A673 (cell line): ENCODE data around the gene EVA1A. TPM values are rescaled to one million over a fixed set of nuclear protein-coding genes. Genes with fewer than 3 reads are reported as not detected.

ENCODE experiments used
- BruUV-seq: library from RNA; stranded (reverse); fragments of 400-500 nt; replicated peaks from 2 replicates; lab custom pipeline; 2021; lab: Mats Ljungman, UMichigan
- CTCF ChIA-PET: fragments of 300-600 bp; sonication (Branson Sonifier 250); formaldehyde crosslinking; loops from one replicate; lab custom pipeline; 2022; ENCODE audit warnings: antibody characterized with exemption; lab: Charles Lee
- POLR2A ChIA-PET: fragments of 300-600 bp; sonication (Branson Sonifier 250); formaldehyde crosslinking; loops from one replicate; lab custom pipeline; 2022; ENCODE audit warnings: antibody characterized with exemption; ENCODE audit not compliant: low non-redundant PET; lab: Charles Lee
- DNase-seq: peaks from one replicate; pipeline ENCODE4 v3.0.0-alpha.2; 2015; ENCODE audit warnings: low spot score
- H3K27ac ChIP-seq: fragments of 200-600 bp; sonication (generic); 2 replicates; pipeline ENCODE4 v1.5.1; 2016; ENCODE audit warnings: mixed run types, low read depth, mild to moderate bottlenecking, mixed read lengths, antibody characterized with exemption, low read length; ENCODE audit not compliant: poor library complexity, severe bottlenecking
- H3K27me3 ChIP-seq: fragments of 200-600 bp; sonication (generic); replicated peaks from 2 replicates; pipeline ENCODE4 v1.6.1; 2017; ENCODE audit warnings: mixed run types, low read depth, mild to moderate bottlenecking, mixed read lengths, antibody characterized with exemption, low read length; ENCODE audit not compliant: insufficient read depth, poor library complexity
- H3K36me3 ChIP-seq: fragments of 200-600 bp; sonication (generic); 2 replicates; pipeline ENCODE4 v1.6.1; 2016; ENCODE audit warnings: mixed run types, mild to moderate bottlenecking, mixed read lengths, antibody characterized with exemption, low read length; ENCODE audit not compliant: insufficient read depth, poor library complexity, severe bottlenecking
- H3K4me1 ChIP-seq: fragments of 200-600 bp; sonication (generic); 2 replicates; pipeline ENCODE4 v1.6.1; 2017; ENCODE audit warnings: mixed run types, mild to moderate bottlenecking, mixed read lengths, antibody characterized with exemption, low read length; ENCODE audit not compliant: insufficient read depth, poor library complexity, severe bottlenecking
- H3K4me3 ChIP-seq: fragments of 200-600 bp; sonication (generic); 2 replicates; pipeline ENCODE4 v1.5.1; 2016; ENCODE audit warnings: low read depth, mixed run types, mild to moderate bottlenecking, mixed read lengths, low read length; ENCODE audit not compliant: poor library complexity, severe bottlenecking
- H3K9me3 ChIP-seq: fragments of 200-600 bp; sonication (generic); 2 replicates; pipeline ENCODE4 v1.6.1; 2016; ENCODE audit warnings: mixed run types, low read depth, mild to moderate bottlenecking, mixed read lengths, antibody characterized with exemption, low read length; ENCODE audit not compliant: poor library complexity, severe bottlenecking
- EZH2 ChIP-seq: fragments of 200-600 bp; sonication (generic); IDR thresholded peaks from 2 replicates; pipeline ENCODE4 v1.6.1; 2017; ENCODE audit warnings: borderline replicate concordance, low read depth, mild to moderate bottlenecking, mixed read lengths, antibody characterized with exemption, low read length; ENCODE audit not compliant: poor library complexity, severe bottlenecking
- intact Hi-C: fragments of 100-400 bp; cut with micrococcal nuclease; formaldehyde crosslinking; loops from one replicate; pipeline ENCODE4 v1.10.0; 2022; ENCODE audit not compliant: unreplicated experiment
- total RNA-seq: library from RNA; stranded (reverse); gene quantifications from 2 replicates; pipeline ENCODE4 v1.2.3, GENCODE V29; 2021
- TF ChIP-seq, protein P1 (sequence below): fragments of 300-800, 200-600 bp; sonication (generic); conservative IDR thresholded peaks from 2 replicates; pipeline ENCODE4 v1.5.1; 2017; ENCODE audit warnings: low read depth, mild to moderate bottlenecking, antibody characterized with exemption, low read length, moderate library complexity, mixed read lengths

The EVA1A gene
- total RNA-seq, 1 experiment from 2014 or later: 4.3 TPM

DNA sequence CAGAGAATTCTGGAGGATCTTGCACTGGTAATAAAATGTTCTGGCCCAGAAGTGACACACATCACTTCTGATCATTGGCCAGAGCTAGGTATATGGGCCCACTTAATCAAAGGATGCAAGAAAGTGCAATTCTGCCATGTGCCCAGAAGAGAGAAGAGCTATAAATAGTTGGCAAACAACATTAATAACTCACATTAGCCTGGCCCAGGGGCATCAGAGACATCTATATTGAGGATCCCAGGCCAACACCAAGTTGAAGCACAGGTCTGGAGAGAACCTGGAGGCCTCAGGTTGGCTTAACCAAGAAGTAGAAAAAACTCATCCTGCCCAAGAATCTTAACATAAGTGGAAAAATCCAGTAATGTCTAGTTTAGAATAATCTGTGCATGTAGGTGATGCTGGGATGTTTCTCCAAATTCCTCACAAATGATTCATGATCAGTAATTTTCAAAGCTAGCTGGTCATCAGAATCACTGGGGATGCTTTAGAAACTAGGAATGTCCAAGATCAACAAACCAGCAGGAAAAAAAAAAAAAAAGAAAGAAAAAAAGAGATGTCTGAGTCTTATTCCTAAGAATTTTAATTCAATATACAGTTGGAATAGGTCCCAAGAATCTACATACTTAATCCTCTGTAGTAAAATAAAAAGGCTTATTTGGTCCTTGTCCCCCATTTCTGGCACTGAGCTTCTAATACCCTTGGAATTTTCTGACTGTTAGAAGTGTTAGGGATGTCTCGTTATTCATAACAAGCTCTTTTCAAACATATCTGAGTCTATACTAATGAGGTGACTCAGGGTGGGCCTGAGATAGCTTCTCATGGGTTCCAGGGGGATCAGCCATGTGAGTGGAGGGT, 35.0 kb upstream of the EVA1A start:
- Histone ChIP-seq H3K36me3 (no peaks in the 10 kb centered on the region), H3K27ac (no peak overlapping the region), H3K27me3 (no peaks in the 10 kb centered on the region), H3K4me3 (no peak overlapping the region), H3K9me3 (no peaks in the 10 kb centered on the region), H3K4me1 (peaks cover 32% of the 10 kb centered on the region)
- peak; percentile 48 for DNase-seq
- no peak for TF ChIP-seq EZH2
- TF ChIP-seq, protein P1, sequence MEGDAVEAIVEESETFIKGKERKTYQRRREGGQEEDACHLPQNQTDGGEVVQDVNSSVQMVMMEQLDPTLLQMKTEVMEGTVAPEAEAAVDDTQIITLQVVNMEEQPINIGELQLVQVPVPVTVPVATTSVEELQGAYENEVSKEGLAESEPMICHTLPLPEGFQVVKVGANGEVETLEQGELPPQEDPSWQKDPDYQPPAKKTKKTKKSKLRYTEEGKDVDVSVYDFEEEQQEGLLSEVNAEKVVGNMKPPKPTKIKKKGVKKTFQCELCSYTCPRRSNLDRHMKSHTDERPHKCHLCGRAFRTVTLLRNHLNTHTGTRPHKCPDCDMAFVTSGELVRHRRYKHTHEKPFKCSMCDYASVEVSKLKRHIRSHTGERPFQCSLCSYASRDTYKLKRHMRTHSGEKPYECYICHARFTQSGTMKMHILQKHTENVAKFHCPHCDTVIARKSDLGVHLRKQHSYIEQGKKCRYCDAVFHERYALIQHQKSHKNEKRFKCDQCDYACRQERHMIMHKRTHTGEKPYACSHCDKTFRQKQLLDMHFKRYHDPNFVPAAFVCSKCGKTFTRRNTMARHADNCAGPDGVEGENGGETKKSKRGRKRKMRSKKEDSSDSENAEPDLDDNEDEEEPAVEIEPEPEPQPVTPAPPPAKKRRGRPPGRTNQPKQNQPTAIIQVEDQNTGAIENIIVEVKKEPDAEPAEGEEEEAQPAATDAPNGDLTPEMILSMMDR: no peak
- intact Hi-C loops: no loop called here
- ChIA-PET POLR2A (interaction anchor here (0.6 kb wide), 1 partner anchor 29 kb away, joined by 3 read pairs; no protein-coding TSS in a partner anchor), CTCF (interaction anchor here (0.7 kb wide), 1 partner anchor 273 kb away, joined by 7 read pairs; no protein-coding TSS in a partner anchor)
- no TSS peak for BruUV-seq

DNA sequence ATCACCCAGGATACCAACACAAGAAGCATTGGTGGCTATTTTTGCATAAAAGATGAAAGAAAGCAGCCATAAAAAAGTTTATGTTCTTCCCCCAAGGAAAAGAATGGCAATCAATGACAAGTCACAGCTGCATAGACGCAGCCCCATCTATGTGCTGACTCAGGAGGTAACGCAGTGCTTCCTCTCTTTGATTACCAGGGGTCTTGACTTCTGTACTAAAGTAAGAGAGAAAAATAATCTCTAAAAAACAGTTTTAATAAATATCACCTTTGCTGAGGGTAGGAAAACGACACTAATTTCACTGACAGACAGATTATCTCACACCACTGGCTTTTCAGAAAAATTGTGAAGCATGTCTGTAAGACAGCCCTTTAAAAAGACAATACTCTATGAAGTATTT, 33.9 kb upstream of the EVA1A start:
- Histone ChIP-seq H3K27me3 (no peaks in the 10 kb centered on the region), H3K4me1 (peaks cover 36% of the 10 kb centered on the region), H3K36me3 (no peaks in the 10 kb centered on the region), H3K4me3 (no peak overlapping the region), H3K27ac (no peak overlapping the region), H3K9me3 (no peaks in the 10 kb centered on the region)
- intact Hi-C loops: no loop called here
- CTCF ChIA-PET: no interaction called here
- POLR2A ChIA-PET: no interaction called here
- TF ChIP-seq EZH2: no peak
- TF ChIP-seq, protein P1: no peak
- no TSS peak for BruUV-seq
- DNase-seq: no peak

DNA sequence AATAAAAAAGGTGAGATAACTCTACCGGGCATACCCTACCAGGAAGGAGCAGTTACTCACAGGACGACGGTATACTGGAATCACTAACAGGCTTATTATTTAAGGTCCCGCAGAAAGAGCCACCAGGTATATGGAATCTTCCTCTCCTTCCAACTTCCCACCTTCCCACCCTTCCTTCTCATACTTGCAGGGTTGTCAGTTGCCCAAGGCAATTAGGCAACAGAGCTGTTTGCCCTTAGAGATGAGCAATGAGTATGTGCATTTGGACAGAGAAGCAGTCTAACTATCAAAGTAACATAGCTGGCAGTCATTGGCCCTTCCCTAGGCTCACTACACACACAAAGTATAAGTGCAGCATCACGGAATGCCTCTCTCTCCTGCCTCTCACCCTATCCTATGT, 32.1 kb upstream of the EVA1A start:
- Histone ChIP-seq H3K27ac (no peak overlapping the region), H3K4me3 (no peak overlapping the region), H3K36me3 (no peaks in the 10 kb centered on the region), H3K4me1 (peaks cover 52% of the 10 kb centered on the region), H3K9me3 (no peaks in the 10 kb centered on the region), H3K27me3 (no peaks in the 10 kb centered on the region)
- intact Hi-C loops: no loop called here
- no peak for TF ChIP-seq EZH2
- TF ChIP-seq, protein P1: no peak
- ChIA-PET CTCF (no interaction called here), POLR2A (no interaction called here)
- BruUV-seq: no TSS peak
- no peak for DNase-seq
